ENCODE results near the gene MAP1LC3B2.

The MAP1LC3B2 gene

GRCh38 chr12:116610971-116611541 lies 51.9 kb downstream of the MAP1LC3B2 start:
- DNase-seq (ENCODE audit: low read depth in 3 of 3, low spot score in 1 of 3) = no peak

- no peak for DNase-seq (ENCODE audit: low read depth in 3 of 3, low spot score in 1 of 3)
Observed at GRCh38 chr12:116612436-116612835, 53.3 kb downstream of the MAP1LC3B2 start.

- DNase-seq (ENCODE audit: low read depth in 3 of 3, low spot score in 1 of 3) = no peak
Observed at GRCh38 chr12:116613256-116613655, 54.1 kb downstream of the MAP1LC3B2 start.

DNA sequence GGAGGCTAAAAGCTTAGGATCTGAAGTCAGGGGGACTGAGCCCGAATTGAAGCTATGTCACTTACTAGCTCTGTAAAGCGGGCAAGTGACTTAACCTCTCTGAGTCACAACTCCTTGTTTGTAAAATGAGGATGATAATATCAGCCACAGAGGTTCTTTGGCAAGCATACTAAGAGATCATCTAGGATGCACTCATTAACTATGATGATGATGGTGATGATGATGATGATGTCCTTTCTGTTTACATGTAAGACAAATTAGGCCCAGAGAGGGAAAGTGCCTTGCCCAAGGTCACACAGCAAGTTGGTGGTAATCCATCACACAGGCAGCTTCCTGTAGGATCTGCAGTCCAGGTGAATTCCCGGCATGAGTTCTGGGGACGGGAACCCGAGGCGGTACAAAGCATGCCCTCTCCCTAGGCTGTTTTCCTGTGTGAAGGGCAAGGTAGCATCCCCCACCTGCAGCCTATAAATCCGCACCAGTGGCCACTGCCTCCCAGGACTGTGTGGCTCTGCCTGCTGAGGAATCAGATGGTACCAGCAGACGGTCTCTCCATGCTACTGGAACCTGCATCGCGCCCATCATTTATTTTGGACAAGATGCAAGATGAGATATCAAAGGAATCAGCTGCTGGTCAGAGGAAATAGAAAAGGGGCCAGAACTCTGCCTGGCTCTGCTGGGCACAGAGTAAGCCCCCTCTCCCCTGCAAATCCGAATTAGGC lies 55.2 kb downstream of the MAP1LC3B2 start:
- DNase-seq (ENCODE audit: low read depth in 3 of 3, low spot score in 1 of 3) = no peak

DNA sequence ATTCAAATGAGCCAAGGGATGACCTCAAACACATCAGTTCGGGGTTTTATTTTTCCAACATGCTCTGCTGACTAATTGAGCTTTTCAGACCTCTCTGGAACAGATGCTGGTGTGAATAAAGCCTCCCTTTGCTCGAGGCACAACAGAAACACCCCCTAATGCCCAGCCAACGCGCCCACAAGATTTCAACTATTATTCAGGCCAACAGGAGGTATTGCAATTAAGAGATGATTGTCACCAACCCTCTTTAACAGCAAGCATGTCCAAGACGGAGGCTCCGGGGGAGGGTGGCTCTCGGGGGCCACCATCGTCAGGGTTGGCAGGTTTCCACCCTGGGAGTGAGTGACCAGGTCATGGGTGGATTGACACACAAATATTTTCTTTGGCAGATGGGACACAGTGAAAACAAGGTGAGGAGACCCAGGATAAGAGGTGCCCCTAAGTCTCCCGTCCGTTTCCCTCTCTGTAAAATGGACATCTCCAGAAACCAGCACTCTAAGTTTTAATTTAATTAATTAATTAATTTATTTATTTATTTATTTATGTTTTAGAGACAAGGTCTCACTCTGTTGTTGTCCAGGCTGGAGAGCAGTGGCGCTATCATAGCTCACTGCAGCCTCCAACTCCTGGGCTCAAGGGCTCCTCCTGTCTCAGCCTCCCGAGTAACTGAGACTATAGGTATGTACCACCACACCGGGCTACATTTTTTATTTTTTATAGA lies 56.1 kb downstream of the MAP1LC3B2 start:
- DNase-seq (ENCODE audit: low read depth in 3 of 3, low spot score in 1 of 3) = no peak

GRCh38 chr12:116616536-116617248 lies 57.5 kb downstream of the MAP1LC3B2 start:
- DNase-seq (ENCODE audit: low read depth in 3 of 3, low spot score in 1 of 3) = no peak

DNA sequence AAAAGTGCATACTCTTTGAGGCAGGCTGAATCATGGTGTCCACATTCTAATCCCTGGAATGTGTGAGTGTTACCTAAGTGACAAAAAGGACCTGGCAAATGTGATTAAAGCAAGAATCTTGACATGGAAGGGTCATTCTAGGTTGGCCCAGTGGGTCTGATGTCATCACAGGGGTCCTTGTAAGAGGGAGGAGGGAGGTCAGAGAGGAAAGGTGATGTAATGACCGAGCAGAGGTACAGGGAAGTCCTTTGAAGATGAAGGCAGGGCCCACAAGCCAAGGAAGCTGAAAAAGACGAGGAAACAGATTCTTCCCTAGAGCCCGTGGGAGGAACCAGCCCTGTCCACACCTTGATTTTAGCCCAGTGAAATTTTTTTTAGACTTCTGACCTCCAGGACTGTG lies 60.1 kb downstream of the MAP1LC3B2 start:
- no peak for DNase-seq (ENCODE audit: low read depth in 3 of 3, low spot score in 1 of 3)

GRCh38 chr12:116620124-116620491 lies 60.9 kb downstream of the MAP1LC3B2 start:
- DNase-seq (ENCODE audit: low read depth in 3 of 3, low spot score in 1 of 3) = no peak

DNA sequence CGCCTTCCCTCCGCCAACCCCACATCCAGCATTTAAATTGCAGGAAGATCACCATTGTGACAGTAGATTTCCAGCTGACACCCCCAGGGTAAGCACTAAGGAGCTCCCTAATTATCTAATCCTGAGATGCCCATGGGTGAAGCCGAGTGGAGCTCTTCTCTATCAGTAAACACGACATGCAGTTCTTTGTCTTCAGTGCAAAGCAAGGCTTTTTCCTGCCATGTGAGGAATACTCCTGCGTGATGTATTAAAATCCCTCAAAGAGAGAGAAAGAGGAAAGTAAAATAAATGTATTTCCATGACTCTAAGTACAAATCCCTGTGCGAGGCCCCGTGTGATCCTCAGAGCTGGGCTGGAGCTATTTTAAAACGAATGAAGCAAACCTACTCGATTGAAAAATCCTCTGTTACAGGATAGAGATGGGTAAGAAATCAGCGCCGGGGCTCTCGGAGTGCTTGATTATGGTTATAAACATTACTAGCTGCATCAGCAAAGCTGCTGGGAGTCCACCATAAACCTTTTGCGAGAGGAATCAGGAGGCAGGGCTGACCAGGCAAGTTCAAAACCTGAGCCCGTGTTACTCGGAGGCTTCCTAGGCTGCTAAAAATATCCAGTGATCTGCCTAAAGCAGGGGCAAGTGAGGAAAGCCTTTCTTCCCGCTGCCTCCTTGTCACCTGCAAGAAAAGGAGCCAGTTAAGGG lies 61.5 kb downstream of the MAP1LC3B2 start:
- DNase-seq (ENCODE audit: low read depth in 3 of 3, low spot score in 1 of 3) = no peak

- DNase-seq (ENCODE audit: low read depth in 3 of 3, low spot score in 1 of 3) = no peak
Observed at GRCh38 chr12:116621194-116621593, 62.0 kb downstream of the MAP1LC3B2 start.

- no peak for DNase-seq (ENCODE audit: low read depth in 3 of 3, low spot score in 1 of 3)
Observed at GRCh38 chr12:116624516-116624915, 65.3 kb downstream of the MAP1LC3B2 start.

DNA sequence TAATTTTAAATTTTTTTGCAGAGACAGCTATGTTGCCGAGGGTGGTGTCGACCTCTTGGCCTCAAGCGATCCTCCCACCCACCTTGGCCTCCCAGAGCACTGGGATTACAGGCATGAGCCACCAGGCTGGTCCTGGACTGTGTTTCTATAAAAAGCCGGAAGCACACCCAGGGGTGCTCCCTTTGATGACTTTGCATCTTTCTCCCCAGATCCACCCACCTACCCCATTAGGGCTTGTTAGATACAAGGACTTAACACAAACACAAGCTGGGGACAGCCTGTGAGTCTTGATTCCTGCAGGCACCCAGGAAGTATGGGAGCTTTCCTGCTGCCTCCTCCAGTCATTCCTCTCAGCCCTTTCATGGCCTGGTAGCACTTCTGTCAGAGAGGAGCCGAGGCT lies 67.0 kb downstream of the MAP1LC3B2 start:
- no peak for DNase-seq (ENCODE audit: low read depth in 3 of 3, low spot score in 1 of 3)

Measured in stimulated activated CD4-positive, alpha-beta T cell treated with anti-CD3 and anti-CD28 coated beads, TNF-alpha, amount 100 ng/mL, for 1 hour (primary cell).